ENCODE measurements around the gene ADCY9. TPM values are rescaled to one million over a fixed set of nuclear protein-coding genes. Genes with fewer than 3 reads are reported as not detected.

Gene ADCY9
- total RNA-seq, 2 donors from 2014 or later: 1.2 to 3.3 TPM

DNA sequence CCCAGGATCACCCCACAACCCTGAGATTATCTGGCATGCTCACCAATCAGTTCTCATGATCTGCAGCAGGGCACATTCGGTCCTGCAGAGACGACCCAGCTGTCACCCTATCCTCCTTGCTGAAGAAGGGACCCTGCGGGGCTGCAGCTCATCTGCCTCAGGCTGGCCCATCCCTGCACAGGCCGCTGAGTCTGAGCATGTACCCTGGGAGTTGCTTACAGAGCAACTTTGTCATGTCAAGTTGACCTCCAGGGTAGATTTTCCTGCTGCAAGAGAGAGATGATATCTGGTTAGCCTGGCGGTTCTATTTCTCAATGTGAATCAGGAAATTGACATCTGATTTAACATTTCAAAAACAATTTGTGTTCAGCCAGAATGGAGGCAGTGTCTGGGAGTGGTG is 36.0 kb upstream of the ADCY9 start:
- Histone ChIP-seq H3K27ac (ENCODE audit: low read depth, low read length) (no peak overlapping the region), H3K36me3 (ENCODE audit: control insufficient read depth, insufficient read depth, low read length) (no peaks in the 10 kb centered on the region), H3K9me3 (ENCODE audit: control insufficient read depth, low read length) (no peaks in the 10 kb centered on the region), H3K4me1 (ENCODE audit: control insufficient read depth, insufficient read depth, low read length) (no peaks in the 10 kb centered on the region), H3K9ac (ENCODE audit: extremely low read depth, low read length, poor library complexity, severe bottlenecking) (no peak overlapping the region), H3K4me3 (ENCODE audit: low read length) (no peak overlapping the region), H3K27me3 (ENCODE audit: control insufficient read depth, insufficient read depth, low read length, poor library complexity, severe bottlenecking) (no peaks in the 10 kb centered on the region)
- peaks cover 14% of the 10 kb centered on the region for H3K27me3 Mint-ChIP-seq (ENCODE audit: insufficient read depth)
- H3K27ac Mint-ChIP-seq: no peak overlapping the region
- WGBS, 2 experiments (ENCODE audit: insufficient coverage in 1 of 2, insufficient read length in 1 of 2): 84 to 88% methylated on average over 2 to 5 of the region's 5 CpGs
- TF ChIP-seq, protein P1, sequence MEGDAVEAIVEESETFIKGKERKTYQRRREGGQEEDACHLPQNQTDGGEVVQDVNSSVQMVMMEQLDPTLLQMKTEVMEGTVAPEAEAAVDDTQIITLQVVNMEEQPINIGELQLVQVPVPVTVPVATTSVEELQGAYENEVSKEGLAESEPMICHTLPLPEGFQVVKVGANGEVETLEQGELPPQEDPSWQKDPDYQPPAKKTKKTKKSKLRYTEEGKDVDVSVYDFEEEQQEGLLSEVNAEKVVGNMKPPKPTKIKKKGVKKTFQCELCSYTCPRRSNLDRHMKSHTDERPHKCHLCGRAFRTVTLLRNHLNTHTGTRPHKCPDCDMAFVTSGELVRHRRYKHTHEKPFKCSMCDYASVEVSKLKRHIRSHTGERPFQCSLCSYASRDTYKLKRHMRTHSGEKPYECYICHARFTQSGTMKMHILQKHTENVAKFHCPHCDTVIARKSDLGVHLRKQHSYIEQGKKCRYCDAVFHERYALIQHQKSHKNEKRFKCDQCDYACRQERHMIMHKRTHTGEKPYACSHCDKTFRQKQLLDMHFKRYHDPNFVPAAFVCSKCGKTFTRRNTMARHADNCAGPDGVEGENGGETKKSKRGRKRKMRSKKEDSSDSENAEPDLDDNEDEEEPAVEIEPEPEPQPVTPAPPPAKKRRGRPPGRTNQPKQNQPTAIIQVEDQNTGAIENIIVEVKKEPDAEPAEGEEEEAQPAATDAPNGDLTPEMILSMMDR (conservative IDR thresholded peaks at IDR 0.05): no peak
- no peaks in the 10 kb centered on the region for H3K36me3 Mint-ChIP-seq (ENCODE audit: low read depth)
- H3K4me3 Mint-ChIP-seq: no peak overlapping the region
- H3K4me1 Mint-ChIP-seq: no peaks in the 10 kb centered on the region
- no peak for DNase-seq
- H3K9me3 Mint-ChIP-seq: no peaks in the 10 kb centered on the region

DNA sequence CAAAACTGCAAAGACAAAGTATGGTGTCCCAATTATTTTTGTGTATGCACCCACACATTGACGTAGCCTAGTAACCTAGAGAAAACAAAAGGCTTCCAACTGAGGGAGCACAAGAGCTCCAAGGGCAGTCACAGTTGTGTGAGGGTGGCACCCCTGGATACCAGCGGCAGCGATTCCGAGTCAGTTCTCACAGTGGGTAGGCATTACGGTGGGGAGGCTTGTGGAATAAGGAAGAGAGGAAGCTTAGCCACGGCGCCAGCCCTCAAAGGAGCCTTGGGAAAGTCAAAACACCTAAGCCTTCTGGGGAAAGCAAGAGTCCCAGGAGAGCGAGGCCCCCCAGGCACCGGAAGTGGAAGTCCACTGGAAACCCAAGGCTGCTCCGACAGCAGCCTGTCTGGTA is 31.0 kb upstream of the ADCY9 start:
- no peak for DNase-seq
- H3K27ac ChIP-seq (ENCODE audit: low read depth, low read length): no peak overlapping the region
- Mint-ChIP-seq H3K4me1 (no peaks in the 10 kb centered on the region), H3K36me3 (ENCODE audit: low read depth) (no peaks in the 10 kb centered on the region), H3K4me3 (no peak overlapping the region), H3K9me3 (no peaks in the 10 kb centered on the region), H3K27me3 (ENCODE audit: insufficient read depth) (peaks cover 5% of the 10 kb centered on the region), H3K27ac (no peak overlapping the region)
- TF ChIP-seq, protein P1 (conservative IDR thresholded peaks at IDR 0.05): no peak
- no peaks in the 10 kb centered on the region for H3K36me3 ChIP-seq (ENCODE audit: control insufficient read depth, insufficient read depth, low read length)
- no peak overlapping the region for H3K9ac ChIP-seq (ENCODE audit: extremely low read depth, low read length, poor library complexity, severe bottlenecking)
- no peaks in the 10 kb centered on the region for H3K27me3 ChIP-seq (ENCODE audit: control insufficient read depth, insufficient read depth, low read length, poor library complexity, severe bottlenecking)
- no peaks in the 10 kb centered on the region for H3K9me3 ChIP-seq (ENCODE audit: control insufficient read depth, low read length)
- no peaks in the 10 kb centered on the region for H3K4me1 ChIP-seq (ENCODE audit: control insufficient read depth, insufficient read depth, low read length)
- WGBS, 2 experiments (ENCODE audit: insufficient coverage in 1 of 2, insufficient read length in 1 of 2): 90% methylated on average over 8 to 10 of the region's 10 CpGs
- no peak overlapping the region for H3K4me3 ChIP-seq (ENCODE audit: low read length)

DNA sequence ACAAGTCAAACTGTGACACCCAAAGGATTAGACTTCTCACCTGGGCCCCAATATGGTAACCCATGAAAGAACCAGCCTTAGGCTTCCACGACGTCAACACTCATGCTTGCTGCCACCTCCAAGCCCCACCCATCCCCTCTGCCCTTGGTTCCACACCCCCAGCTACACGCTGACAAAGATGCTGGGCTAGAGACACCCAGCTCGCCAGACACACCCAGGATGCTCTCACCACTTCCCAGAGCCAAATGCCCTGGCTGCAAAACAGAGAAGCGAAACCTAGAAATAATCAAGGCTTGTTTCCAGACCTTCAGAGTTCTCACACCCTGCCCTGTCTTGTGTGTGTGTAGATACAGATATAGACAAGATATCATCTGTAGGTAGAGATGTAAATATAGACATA is 26.0 kb upstream of the ADCY9 start:
- H3K27ac ChIP-seq (ENCODE audit: low read depth, low read length): no peak overlapping the region
- WGBS, 2 experiments (ENCODE audit: insufficient coverage in 1 of 2, insufficient read length in 1 of 2): 93% methylated on average over 5 of the region's 5 CpGs; no CpG with 5 or more reads in 1 of the 2 experiments
- Mint-ChIP-seq H3K4me3 (no peak overlapping the region), H3K4me1 (no peaks in the 10 kb centered on the region), H3K27me3 (ENCODE audit: insufficient read depth) (peaks cover 35% of the 10 kb centered on the region), H3K36me3 (ENCODE audit: low read depth) (no peaks in the 10 kb centered on the region), H3K27ac (no peak overlapping the region), H3K9me3 (peaks cover 6% of the 10 kb centered on the region)
- TF ChIP-seq, protein P1 (conservative IDR thresholded peaks at IDR 0.05): no peak
- no peak overlapping the region for H3K9ac ChIP-seq (ENCODE audit: extremely low read depth, low read length, poor library complexity, severe bottlenecking)
- no peaks in the 10 kb centered on the region for H3K27me3 ChIP-seq (ENCODE audit: control insufficient read depth, insufficient read depth, low read length, poor library complexity, severe bottlenecking)
- H3K4me1 ChIP-seq (ENCODE audit: control insufficient read depth, insufficient read depth, low read length): no peaks in the 10 kb centered on the region
- peaks cover 4% of the 10 kb centered on the region for H3K9me3 ChIP-seq (ENCODE audit: control insufficient read depth, low read length)
- no peak for DNase-seq
- no peak overlapping the region for H3K4me3 ChIP-seq (ENCODE audit: low read length)
- no peaks in the 10 kb centered on the region for H3K36me3 ChIP-seq (ENCODE audit: control insufficient read depth, insufficient read depth, low read length)

Data from endodermal cell (in vitro differentiated cells).